CD4-positive, alpha-beta T cell treated with Interleukin-15 for 1 hour (primary cell): ENCODE results near the gene ENTR1.

Experiments used
- DNase-seq: peaks from one replicate; pipeline ENCODE4 v3.0.0-alpha.2; 2020

The ENTR1 gene

DNA sequence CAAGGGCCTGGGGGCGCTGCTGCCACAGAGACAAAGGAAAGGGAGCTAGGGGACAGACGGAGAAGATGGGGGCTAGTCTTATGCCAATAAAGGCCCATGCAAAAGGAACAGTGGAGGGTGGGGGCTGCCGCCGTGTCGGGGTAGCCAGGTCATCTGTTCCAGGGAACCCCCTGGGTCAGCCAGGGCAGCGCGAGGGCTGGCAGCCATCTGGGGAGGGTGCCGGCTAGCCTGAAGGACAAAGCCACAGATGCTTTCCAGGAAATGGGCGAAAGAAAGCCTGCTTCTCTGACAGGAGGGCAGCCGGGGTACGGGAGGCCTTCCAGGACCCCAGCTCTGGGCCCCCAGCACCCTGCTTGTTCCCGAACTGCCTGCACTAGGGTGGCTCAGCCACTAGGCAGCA lies 35.3 kb downstream of the ENTR1 start:
- no peak for DNase-seq

- DNase-seq, result no peak
Measured at GRCh38 chr9:136374183-136374575, 36.2 kb downstream of the ENTR1 start.

- DNase-seq, result peak; percentile 56
Measured at GRCh38 chr9:136373300-136374182, 36.9 kb downstream of the ENTR1 start, which contains the start of gene CARD9. Gene CARD9, minus strand, starts transcription at chr9:136373669. Its CDS starts 1,591 bp downstream, at chr9:136372078.

DNA sequence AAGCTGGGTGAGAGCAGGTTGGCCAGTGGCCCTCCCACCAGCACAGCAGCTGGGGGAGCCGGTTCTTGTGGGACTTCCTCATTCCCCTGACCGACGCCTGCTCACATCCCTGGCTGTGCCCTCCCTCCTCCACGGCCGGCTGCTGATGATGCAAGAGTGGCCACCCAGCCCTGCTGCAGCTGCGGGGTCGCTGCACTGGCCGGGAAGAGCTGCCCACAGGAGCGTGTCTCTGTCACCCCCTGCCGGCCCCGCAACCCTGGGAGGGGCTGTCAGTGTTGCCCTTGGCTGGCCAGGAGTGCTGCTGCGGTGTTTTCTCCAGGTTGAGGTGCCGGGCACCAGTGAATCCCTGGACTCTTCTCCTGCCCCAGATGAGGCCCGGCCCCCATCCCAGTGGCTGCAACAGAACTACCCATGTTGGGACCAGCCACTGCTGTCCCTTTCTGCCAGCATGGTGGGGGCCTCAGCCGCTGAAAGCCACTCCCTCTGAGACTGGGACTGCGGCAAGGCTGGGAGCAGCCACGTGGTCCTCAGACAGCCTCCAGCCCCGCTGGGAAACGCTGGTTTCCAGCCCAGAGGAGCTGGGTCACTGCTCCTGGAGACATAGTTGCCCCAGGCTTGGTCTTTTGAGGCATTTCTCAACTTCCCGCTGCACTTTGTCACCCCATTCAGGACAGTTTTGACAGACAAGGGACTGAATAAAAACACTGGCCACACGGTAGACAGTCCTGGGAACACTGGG lies 37.7 kb downstream of the ENTR1 start:
- peak; percentile 62 for DNase-seq

- no peak for DNase-seq
Measured at GRCh38 chr9:136372006-136372405, 38.4 kb downstream of the ENTR1 start.

GRCh38 chr9:136371533-136371880 lies 38.9 kb downstream of the ENTR1 start:
- no peak for DNase-seq

DNA sequence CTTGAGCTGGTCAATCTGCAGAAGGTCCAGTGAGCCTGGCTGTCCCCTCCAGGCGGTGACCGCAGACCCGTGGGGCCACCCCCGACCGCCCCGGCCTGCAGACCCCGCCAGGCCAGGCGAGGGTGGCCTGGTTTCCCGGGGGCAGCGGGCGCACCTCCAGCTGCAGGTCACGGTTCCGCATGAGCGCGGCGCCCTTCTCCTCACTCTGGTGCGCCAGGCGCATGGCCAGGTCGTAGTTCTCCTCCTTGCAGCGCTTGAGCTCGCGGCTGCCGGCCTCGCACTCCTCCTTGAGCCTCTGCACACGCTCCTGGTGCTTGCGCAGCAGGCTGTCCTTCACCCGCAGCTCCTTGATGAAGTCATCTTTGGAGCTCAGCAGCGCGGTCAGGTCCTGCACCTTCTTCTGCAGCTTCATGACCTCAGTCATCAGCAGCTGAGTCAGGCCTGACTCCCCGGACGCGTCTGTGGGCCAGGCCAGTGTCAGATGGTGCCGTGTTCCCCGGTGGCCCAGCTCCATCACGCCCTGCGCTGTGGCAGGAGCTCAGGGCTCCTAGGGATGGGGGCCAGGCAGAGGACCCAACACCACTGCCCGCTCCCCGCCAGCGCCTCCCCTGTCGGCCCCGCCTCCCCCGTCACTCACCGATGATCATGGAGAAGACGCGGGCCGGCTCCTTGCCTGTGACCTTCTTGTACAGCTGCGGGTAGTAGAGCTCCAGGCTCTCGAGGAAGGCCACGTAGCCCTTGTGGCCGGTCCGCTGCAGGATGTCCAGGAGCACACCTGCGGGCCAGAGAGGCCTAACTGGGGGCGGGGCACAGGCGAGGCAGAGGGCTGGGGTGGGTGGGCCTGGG lies 39.5 kb downstream of the ENTR1 start:
- DNase-seq, result no peak

DNA sequence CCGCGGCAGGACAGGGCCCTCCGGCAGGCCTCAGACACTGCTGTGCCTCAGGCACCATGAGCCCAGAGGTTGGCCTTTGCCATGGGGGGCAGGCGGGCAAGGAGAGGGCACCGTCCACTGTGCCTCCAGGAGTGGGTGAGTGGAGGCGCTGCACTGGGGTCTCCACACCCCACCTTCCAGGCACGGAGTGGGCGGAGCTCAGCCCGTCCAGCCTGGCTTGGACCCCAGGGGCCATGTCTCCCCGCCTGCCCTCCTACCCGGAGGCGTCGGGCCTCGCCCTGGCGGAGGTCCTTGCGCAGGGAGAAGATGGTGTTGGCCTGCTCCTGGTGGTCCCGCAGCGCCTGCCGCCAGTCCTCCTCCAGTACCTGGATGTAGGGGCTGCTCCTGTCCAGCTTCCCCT lies 40.4 kb downstream of the ENTR1 start:
- no peak for DNase-seq

- DNase-seq, result no peak
Measured at GRCh38 chr9:136368190-136368589, 42.2 kb downstream of the ENTR1 start.

DNA sequence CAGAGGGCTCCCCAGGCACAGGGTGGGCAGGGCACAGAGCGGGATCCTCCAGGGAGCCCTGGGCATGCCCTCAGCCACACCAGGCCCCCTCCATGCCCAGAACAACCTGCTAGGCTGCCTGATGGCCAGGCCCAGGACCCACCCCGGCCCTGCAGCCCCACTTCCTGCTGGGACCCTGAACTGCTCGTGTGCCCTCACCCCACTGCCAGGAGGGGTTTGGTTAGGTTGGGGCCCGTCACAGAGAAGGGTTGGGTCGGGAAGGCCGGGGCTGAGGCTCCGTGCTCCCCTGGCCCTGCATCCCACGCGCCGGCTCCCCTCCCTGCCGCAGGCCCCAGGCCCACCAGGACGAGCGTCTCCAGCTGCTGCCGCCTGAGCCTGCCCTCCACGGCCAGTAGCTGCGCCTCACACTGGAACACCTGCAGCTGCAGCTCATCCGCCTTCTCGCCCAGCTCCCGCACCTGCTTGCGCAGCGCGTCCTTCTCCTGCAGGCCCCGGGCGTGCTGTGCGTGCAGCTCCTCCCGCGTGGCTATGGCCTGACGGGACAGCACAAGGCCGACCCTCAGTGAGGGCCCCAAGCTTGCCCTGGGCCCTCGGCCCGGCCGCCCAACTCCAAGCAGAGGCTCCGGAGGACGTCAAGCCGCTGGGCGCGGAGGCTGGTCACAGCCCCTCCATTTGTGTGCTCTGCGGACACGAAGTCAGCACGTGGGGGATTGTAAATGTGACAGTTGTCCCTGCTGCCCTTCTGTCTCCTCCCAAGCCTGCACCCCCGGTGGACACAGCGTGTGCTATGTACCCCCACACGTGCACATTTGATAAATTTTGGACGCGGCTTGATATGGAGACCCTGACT lies 42.9 kb downstream of the ENTR1 start:
- no peak for DNase-seq

DNA sequence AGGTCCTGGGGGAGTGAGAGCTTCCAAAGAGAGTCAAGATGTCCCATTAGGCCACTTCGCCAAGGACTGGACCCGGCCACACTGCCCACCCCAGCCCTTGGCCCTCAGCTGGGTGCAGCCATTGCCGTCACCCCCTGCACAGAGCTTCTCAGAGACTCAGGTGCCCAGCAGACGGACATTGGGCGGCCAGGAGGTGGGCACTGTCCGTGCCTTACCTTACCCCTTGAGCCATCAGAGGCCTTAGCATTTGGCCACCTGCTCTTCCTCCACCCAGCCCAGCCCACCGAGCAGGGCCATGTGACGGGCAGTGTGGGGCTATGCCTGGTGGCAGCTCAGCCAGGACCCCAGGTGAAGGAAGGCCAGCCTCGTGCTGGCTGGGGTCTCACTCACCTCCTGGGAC lies 43.6 kb downstream of the ENTR1 start:
- DNase-seq, result no peak

GRCh38 chr9:136365775-136366222 lies 44.6 kb downstream of the ENTR1 start:
- DNase-seq, result no peak

- no peak for DNase-seq
Measured at GRCh38 chr9:136364942-136365774, 45.3 kb downstream of the ENTR1 start.

DNA sequence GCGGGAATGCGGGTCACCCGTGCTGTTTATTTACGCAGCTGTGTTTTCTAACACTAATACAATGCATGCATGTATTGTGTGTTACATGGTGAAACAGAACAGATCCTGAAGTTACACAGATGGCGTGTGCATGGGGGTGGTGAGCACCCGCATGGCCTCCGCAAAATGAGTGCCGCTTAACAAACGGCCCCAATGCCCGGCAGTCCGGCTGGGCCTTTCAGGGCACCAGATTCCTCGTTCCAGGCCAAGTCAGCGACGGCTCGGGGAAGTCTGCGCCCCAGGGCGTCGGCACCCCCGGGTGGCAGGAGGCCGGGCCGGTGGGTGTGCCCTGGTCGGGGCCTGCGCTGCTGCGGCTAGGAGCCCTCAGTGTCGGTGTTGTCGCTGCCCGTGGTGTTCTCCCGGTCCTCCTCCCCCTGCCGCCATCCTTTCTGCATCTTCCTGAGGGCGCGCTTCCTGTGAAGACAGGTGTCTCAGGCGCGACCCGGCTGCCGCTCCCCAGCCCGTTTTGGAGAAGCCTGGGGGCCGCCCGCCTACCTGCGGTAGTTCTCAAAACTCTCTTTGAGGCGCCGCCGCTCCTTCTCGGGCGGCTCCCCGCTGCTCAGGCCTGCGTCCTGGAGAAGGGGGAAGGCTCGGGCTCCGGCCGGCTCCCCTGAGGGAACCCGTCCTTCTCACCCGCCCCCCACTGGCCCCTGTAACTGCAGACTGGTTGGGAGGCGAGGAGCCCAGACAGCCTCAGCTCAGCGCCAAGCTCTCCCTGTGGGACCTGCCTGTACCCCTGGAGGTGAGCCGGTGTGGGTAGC lies 46.3 kb downstream of the ENTR1 start:
- no peak for DNase-seq

DNA sequence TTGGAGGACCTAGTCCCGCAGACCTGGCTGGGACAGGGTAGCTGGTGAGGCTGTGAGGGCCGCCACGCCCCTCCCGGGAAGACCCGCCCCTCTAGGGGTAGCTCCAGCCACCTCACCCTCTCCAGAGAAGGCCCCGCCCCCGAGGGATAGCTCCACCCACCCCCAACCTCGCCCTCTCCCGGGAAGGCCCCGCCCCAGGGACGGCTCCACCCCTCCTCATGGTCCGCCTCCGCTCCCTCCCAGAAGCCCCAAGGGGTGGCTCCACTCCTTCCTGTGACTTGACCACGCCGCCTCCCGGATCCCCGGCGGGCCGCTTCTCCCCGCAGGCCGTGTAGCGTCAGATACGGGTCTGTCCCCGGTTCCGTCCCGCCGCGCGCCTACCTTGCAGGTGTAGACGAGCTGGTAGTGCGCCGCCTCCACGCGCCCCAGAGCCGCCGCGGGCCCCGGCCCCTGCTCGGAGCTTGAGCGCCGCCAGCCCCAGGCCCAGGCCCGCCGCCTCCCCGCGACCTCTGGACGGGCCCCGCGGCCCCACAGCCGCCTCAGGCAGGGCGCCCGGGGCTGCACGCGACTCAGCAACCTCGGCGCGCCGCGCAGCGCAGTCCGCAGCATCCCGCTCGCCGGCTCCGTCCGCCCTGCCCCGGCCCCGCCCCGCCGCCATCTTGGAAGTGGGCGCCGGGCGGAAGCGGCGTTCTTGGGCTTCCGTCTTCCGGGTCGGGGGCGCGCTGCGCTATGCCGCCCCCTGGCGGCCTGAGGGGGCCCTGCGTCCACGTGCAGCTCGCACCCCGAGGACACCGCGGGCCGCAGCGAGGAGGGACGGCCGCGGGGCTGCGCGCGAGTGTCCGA lies 47.1 kb downstream of the ENTR1 start, which contains the start of gene DNLZ:
DNLZ (minus strand) TSS at position 639 of the 843 bp plus-strand sequence; CDS start at position 609, 30 bp downstream.
- DNase-seq, result peak; percentile 93

DNA sequence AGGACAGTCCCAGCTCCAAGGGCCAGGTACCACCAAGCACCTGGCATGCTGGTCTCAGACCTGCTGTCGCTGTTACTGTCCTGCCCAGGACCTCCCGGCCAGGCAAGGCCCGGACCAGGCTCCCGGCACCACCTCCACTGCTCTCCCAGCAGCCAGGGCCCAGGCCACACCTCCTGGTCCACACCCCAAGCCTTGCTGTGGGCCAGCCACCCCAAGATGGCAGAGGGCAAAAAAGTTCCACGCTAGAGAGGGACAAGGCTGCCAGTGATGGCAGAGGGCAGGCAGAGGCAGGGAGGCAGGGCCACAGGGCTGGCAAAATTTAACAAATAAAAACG lies 48.0 kb downstream of the ENTR1 start:
- no peak for DNase-seq

DNA sequence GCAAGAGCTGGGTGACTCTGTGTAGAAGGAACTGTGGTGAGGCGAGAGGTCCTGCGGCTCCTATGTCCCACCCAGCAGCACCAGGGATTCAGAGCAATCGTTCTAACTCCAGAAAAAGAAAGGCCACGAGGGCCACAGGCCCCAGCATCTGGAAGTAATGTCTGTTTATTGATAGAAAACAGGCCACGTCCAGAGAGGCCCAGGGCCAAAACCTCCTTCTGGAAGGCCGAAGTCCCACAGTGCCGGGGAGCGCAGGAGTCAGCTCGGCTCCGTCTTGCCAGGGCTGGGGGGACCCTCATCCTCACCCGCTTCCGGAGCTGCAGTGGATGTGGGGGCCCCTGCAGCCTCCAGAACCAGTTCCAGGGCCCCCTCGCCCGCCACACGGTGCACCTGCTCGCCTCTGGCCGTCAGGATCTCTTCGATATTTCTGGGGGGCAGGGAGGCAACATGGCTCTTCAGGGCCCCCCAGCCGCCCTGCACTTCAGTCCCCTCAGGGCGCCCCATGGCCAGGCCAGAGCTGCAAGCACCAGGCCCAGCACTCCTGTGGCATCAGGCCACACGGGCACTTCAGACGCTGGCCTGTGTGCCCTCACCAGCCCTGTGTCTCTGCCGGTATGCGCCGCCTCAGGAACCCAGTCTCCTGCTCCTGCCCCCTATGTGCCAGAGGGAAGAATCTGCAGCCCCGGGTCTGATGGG lies 48.5 kb downstream of the ENTR1 start:
- no peak for DNase-seq

GRCh38 chr9:136361047-136361753 lies 49.2 kb downstream of the ENTR1 start:
- no peak for DNase-seq
